ENCODE results near the gene ZMIZ1.

The ZMIZ1 gene

DNA sequence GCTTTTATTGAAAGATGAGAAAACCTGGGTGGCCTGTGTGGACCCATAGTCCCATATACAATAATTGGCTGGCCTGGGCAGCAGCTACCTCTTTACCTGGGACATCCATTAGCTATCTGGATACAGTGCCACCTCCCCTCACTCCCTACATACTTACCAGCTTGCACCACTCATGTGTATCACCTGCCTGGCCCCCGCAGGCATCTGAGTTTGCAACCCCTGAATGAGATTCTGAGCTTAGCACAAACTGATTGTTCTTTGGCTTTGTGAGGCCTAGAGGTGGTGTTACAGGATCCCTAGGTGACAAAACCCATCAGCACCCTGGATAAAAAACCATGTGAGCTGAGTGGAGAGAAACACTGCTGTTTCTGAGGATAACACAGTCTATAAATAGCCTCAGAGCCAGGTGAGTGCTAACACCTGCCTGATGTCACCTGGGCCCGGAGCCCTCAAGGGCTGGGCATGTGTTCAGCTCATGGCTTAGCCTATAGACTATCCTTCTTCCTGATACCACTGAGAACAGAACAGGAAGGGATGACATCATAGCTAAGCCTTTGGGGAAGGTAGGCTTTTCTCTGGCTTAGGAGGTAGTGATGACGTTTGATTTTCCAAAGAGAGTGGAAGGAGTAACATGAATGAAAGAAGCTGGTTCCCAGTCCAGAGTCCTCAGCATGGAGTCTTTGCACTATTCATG lies 275.9 kb downstream of the ZMIZ1 start:
- in situ Hi-C loops (cut with MboI; ENCODE audit: low sequenced_read_pairs) = no loop called here

- in situ Hi-C loops (cut with MboI; ENCODE audit: low sequenced_read_pairs) = no loop called here
Observed at GRCh38 chr10:79345241-79346011, 276.7 kb downstream of the ZMIZ1 start.

GRCh38 chr10:79346012-79346340 lies 277.2 kb downstream of the ZMIZ1 start:
- in situ Hi-C loops (cut with MboI; ENCODE audit: low sequenced_read_pairs) = no loop called here

- in situ Hi-C loops (cut with MboI; ENCODE audit: low sequenced_read_pairs) = no loop called here
Observed at GRCh38 chr10:79346388-79347225, 277.8 kb downstream of the ZMIZ1 start.

DNA sequence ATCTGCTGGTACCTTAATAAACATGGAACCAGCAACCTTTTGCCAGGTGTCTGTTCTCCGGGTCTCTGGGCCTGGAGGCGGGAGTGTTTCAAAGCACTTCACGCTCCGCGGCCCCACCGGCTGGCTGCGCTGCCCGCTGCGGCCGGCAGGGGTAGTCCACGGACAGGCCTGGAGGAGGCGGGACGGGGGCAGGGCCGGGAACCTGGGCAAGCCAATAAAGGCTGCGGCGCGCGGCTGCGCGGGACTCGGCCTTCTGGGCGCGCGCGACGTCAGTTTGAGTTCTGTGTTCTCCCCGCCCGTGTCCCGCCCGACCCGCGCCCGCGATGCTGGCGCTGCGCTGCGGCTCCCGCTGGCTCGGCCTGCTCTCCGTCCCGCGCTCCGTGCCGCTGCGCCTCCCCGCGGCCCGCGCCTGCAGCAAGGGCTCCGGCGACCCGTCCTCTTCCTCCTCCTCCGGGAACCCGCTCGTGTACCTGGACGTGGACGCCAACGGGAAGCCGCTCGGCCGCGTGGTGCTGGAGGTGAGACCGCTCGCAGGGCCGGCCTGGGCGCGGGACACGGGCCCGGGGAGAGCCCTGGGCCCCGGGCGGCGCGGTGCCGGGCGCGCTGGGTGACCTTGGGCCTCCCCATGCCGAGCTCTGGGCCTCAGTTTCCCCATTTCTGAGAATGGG lies 278.6 kb downstream of the ZMIZ1 start, which contains the start of gene PPIF:
TSS of gene PPIF (plus strand) at position 244 of the 668 bp plus-strand sequence. CDS start at position 324, 80 bp downstream.
- in situ Hi-C loops (cut with MboI; ENCODE audit: low sequenced_read_pairs) = no loop called here

DNA sequence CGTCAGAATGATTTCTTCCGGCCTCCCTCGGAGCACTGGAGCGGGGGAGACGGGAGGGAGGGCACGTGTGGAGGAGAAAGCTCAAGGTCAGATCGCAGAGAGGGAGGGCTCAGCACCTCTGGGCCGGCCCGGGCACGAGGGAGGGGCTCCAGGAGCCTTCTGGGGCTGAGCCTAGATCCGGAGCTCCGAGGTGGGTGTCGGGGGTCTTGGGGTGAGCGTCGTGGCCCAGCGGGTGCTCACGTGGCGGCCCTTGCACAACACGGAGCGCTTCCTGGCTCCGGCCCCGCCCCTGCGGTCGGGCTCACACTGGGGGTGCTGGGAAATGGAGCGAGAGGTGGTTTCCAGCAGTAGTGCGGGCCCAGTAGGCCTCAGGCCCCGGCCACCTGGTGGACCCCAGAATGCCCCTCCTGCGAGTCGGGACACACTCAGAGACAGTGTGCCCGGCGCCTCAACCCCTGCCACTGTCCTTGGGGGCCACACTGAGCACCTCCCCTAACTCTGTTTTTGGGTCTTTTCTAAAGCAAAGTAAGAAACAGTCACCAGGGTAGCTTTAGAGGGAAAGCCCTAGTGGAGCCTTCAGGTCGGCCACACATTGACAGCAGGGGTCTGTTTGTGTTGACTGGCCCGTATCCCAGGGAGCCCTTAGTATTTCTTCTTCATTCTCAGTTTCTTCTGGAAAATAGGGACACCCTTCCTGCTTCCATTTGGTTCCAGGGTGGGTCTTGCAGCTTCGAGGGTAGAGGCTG lies 279.3 kb downstream of the ZMIZ1 start:
- in situ Hi-C loops (cut with MboI; ENCODE audit: low sequenced_read_pairs) = no loop called here

DNA sequence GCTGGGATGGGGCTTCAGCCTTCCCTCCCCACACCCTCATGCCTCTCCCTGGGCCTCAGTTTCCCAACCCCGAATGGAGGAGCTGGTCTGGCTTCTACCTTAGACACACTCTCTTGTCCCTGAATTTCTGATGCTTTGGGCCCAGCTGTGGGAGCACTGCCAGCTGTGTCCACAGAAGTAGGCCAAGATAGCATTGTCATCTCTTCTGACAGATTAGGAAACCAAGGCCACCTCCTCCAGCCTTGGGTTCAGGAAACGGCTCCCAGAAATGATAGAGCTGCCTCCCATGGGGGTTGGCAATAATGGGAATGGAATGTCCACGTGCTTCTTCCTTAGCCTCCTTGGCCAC lies 279.8 kb downstream of the ZMIZ1 start:
- in situ Hi-C loops (cut with MboI; ENCODE audit: low sequenced_read_pairs) = no loop called here

DNA sequence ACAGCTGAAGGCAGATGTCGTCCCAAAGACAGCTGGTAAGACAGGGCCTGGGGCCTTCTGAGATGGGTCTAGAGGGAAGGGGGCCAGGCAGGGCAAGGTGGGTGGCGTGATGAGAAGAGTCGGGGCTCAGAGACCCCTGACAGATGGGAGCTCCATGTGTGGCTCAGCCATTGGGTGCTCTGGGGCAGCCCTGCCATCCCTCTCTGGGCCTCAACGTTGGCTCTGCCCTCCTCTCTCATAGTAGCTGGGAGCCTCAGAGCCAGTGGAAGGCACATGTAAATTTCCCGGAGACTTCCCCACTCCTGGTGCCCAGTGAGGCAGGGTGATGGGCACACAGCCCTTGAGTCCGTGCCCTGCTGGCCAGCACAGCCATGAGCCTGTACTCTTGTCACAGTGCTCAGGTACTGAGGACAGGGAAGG lies 280.3 kb downstream of the ZMIZ1 start:
- in situ Hi-C loops (cut with MboI; ENCODE audit: low sequenced_read_pairs) = no loop called here

- in situ Hi-C loops (cut with MboI; ENCODE audit: low sequenced_read_pairs) = no loop called here
Observed at GRCh38 chr10:79349766-79350406, 281.1 kb downstream of the ZMIZ1 start.

GRCh38 chr10:79350407-79351154 lies 281.8 kb downstream of the ZMIZ1 start:
- in situ Hi-C loops (cut with MboI; ENCODE audit: low sequenced_read_pairs) = no loop called here

GRCh38 chr10:79351332-79351731 lies 282.6 kb downstream of the ZMIZ1 start:
- in situ Hi-C loops (cut with MboI; ENCODE audit: low sequenced_read_pairs) = no loop called here

GRCh38 chr10:79352035-79352877 lies 283.5 kb downstream of the ZMIZ1 start:
- in situ Hi-C loops (cut with MboI; ENCODE audit: low sequenced_read_pairs) = no loop called here

DNA sequence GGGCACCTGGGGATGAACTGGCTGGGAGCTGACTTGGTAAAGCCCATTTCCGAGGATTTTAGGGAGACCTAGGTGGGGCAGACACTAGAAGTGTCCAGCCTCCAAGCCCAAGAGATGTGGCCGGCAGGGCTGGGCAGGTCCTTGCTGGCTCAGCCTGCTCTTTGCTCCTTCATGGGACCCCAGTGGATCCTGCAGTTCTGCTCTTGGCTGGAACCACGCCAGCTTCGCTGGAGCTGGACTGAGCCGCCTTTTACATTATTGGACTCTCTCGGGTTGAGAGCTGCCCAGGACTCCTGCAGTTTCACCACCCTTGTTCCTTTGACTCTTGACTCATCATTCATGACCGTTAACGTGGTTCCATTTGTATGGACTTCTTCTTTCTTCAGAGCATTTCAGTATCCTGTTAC lies 284.2 kb downstream of the ZMIZ1 start:
- in situ Hi-C loops (cut with MboI; ENCODE audit: low sequenced_read_pairs) = no loop called here

GRCh38 chr10:79353726-79354125 lies 285.0 kb downstream of the ZMIZ1 start:
- in situ Hi-C loops (cut with MboI; ENCODE audit: low sequenced_read_pairs) = no loop called here

GRCh38 chr10:79354141-79354540 lies 285.4 kb downstream of the ZMIZ1 start:
- in situ Hi-C loops (cut with MboI; ENCODE audit: low sequenced_read_pairs) = no loop called here

DNA sequence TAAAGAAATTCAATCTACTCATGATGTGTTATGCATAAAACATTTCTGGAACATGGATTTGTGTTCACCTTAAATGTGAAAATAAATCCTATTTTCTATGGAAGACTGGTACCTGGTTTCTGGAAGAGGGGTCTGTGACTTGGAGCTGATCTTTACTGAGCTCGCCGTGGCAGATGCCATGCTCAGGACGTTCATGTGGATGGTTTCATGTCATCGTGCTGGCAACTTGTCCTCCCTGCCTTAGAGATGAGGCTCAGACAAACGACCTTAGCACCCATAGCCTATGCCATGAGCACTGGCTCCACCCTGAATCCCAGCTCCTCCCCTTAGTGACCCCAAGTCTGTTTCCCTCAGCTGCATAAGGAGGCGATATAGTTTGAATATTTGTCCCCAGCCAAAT lies 285.8 kb downstream of the ZMIZ1 start:
- in situ Hi-C loops (cut with MboI; ENCODE audit: low sequenced_read_pairs) = no loop called here

GRCh38 chr10:79355420-79356017 lies 286.8 kb downstream of the ZMIZ1 start:
- in situ Hi-C loops (cut with MboI; ENCODE audit: low sequenced_read_pairs) = no loop called here

- in situ Hi-C loops (cut with MboI; ENCODE audit: low sequenced_read_pairs) = no loop called here
Observed at GRCh38 chr10:79356104-79356503, 287.3 kb downstream of the ZMIZ1 start.
